AG09309 (cell line): Measurements from ENCODE around the gene STMND1.

Source experiments
- DNase-seq: peaks from one replicate; pipeline ENCODE4 v3.0.0-alpha.2; 2010; ENCODE audit warnings: low read depth
- H3K4me3 ChIP-seq: 2 replicates; pipeline ENCODE4 v1.5.1; 2011; ENCODE audit warnings: mild to moderate bottlenecking, low read depth, low read length, moderate library complexity; ENCODE audit not compliant: control insufficient read depth
- TF ChIP-seq, protein P1 (sequence below): IDR thresholded peaks from 2 replicates; pipeline ENCODE4 v1.5.1; 2011; ENCODE audit warnings: mild to moderate bottlenecking, low read depth, low read length, inconsistent platforms; ENCODE audit not compliant: insufficient read depth, control insufficient read depth; ENCODE audit errors: missing control alignments

Gene STMND1

DNA sequence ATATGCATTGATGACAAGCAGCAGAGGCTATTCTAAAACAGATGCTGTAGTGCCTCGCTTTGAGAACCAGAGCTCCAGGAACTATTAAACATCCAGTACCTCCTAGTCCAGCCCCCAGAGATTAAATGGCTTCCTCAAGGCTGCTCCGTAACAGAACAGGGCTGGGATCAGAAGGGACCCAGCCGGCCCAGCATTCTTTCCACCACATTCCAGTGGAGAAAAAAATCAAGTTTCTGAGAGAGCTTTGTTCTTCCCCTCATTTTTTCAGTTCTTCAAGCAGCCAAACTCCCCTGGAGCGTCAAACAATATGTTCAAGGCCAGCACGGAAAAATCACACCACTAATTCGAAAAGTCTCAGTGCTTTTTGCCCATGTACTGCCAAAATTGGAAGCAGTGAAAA, 5.8 kb upstream of the STMND1 start:
- DNase-seq = no peak
- TF ChIP-seq, protein P1, sequence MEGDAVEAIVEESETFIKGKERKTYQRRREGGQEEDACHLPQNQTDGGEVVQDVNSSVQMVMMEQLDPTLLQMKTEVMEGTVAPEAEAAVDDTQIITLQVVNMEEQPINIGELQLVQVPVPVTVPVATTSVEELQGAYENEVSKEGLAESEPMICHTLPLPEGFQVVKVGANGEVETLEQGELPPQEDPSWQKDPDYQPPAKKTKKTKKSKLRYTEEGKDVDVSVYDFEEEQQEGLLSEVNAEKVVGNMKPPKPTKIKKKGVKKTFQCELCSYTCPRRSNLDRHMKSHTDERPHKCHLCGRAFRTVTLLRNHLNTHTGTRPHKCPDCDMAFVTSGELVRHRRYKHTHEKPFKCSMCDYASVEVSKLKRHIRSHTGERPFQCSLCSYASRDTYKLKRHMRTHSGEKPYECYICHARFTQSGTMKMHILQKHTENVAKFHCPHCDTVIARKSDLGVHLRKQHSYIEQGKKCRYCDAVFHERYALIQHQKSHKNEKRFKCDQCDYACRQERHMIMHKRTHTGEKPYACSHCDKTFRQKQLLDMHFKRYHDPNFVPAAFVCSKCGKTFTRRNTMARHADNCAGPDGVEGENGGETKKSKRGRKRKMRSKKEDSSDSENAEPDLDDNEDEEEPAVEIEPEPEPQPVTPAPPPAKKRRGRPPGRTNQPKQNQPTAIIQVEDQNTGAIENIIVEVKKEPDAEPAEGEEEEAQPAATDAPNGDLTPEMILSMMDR = no peak
- H3K4me3 ChIP-seq = no peak overlapping the region

DNA sequence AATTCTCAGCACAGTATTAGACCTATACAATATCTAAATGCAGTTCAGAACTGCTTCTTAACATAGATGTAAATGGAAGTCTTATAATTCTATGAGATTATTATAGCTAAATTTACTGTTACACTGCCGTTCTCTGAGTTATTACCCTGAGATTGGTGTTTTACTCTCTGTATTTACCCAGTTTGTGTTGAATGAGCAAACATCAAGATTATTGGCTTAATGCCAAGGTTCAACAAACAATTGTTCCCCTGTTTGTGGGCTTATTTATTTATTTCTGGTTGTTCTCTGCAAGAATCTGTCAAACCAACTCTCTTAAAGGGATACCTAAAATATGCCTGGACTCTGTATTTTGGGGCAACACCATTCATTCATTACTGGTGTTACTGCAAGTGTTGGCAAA, 5.2 kb upstream of the STMND1 start:
- H3K4me3 ChIP-seq = no peak overlapping the region
- DNase-seq = no peak
- TF ChIP-seq, protein P1 = no peak

DNA sequence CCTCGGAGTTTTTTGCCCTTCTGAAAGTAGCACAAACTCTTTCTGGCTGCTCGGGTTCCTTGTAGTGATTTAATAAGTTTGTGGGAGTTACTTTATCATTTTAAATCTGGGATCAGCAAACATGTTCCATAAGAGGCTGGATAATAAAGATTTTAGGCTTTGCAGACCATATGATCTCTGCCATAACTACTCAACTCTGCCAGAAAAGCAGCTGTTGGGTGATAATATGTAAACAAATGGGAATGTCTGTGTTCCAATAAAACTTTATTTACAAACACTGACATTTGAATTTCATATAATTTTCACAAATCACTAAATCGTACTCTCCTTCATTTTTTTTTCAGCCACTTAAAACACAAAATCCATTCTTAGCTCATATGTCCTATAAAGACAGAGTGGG, 3.9 kb upstream of the STMND1 start:
- DNase-seq = no peak
- TF ChIP-seq, protein P1 = no peak
- H3K4me3 ChIP-seq = no peak overlapping the region

- H3K4me3 ChIP-seq = no peak overlapping the region
- DNase-seq = no peak
- TF ChIP-seq, protein P1 = no peak
These were observed 3.3 kb upstream of the STMND1 start for GRCh38 chr6:17098538-17098937.

GRCh38 chr6:17099401-17100059, 2.3 kb upstream of the STMND1 start:
- no peak overlapping the region for H3K4me3 ChIP-seq
- TF ChIP-seq, protein P1 = no peak
- no peak for DNase-seq

- DNase-seq = no peak
- TF ChIP-seq, protein P1 = no peak
- no peak overlapping the region for H3K4me3 ChIP-seq
These were observed 1.0 kb upstream of the STMND1 start for GRCh38 chr6:17100806-17101205.
